Middle frontal gyrus (tissue), 1 donor: ENCODE data around the gene BAG3.
"Not testable (repeated sequence)": the region's sequence is repeated elsewhere in the genome, so short reads cannot be mapped to it uniquely, and the experiment has no call there.

ENCODE experiments used
- DNase-seq: peaks from one replicate; pipeline ENCODE4 v3.0.0-alpha.2; 2015; ENCODE audit warnings: low spot score; ENCODE audit errors: extremely low spot score

BAG3 gene

DNA sequence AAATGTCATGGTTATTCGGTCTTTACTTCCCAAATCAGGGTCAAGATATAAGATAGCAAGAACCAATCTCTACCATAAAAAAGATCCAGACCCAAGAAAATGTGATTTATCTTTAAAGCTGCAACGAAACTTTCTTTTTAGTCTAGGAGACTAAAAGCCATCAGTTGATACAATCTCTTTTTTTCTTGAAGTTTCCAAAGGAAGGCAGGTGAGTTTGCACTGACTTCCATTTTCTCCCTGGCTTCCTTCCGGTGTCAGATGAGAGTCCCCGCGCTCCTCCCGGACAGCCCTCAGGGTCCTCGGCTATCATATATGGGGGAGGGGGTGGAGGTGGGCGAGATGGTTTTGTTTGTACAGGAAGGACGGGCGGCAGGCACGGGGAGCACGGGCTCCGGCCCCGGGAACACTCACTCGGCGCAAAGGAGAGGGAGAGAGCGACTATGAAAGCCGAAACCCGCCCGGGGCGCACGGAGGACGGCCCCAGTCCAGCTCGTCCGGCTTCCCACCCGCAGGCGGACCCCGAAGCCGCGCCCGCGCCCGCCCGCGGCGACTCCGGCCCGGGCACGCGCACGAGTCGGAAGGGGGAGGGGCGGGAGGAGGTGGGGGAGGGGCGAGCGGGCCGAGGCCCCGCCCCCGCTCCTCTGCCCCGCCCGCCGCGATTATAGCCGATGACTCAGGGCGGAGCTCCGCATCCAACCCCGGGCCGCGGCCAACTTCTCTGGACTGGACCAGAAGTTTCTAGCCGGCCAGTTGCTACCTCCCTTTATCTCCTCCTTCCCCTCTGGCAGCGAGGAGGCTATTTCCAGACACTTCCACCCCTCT lies at the start of gene BAG3:
Gene BAG3, plus strand, starts transcription at position 689 of the 822 bp plus-strand sequence. CDS start 296 bp downstream, outside the sequence.
- peak; percentile 61 for DNase-seq

GRCh38 chr10:119602241-119603095 lies 48.7 kb upstream of the BAG3 start:
- DNase-seq, result no peak

GRCh38 chr10:119604468-119604867 lies 46.7 kb upstream of the BAG3 start:
- DNase-seq, result no peak

- no peak for DNase-seq
These were observed 42.6 kb upstream of the BAG3 start for GRCh38 chr10:119608316-119609155.

DNA sequence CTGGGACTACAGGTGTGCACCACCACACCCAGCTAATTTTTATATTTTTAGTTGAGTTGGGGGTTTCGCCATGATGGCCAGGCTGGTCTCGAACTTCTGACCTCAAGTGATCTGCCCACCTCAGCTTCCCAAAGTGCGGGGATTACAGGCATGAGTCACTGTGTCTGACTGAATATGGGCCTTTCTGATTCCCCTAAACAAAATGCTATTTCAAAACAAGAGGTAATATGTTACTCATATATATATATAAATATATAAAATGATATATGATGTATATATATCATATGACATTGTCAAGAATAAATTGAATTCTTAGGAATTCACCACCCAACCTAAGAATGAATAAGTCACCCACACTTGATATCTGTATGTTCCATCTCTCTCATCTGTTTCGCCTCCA lies 41.7 kb upstream of the BAG3 start:
- no peak for DNase-seq

- DNase-seq, result no peak
These were observed 39.7 kb upstream of the BAG3 start for GRCh38 chr10:119611433-119611832.

GRCh38 chr10:119613741-119614140 lies 37.4 kb upstream of the BAG3 start:
- DNase-seq, result no peak

DNA sequence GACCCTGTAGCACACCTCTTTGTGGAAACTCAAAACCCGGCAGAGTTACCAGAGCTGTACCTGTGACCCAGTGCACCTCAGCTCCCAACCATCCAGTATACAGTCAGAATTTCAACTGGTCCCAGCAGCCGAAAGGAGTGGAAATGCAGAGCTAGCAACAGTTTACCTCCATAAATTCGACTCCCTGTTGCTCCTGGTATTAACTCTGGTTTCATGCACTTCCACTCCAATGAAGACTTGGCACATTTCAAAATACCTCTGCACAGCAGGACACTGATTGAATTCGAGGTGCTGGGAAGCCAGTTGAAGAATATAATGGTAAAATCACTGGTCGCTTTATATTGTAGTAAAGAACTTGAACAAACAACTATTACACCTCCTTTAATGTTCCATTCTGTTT lies 36.5 kb upstream of the BAG3 start:
- no peak for DNase-seq

- DNase-seq, result no peak
These were observed 34.2 kb upstream of the BAG3 start for GRCh38 chr10:119616882-119617570.

DNA sequence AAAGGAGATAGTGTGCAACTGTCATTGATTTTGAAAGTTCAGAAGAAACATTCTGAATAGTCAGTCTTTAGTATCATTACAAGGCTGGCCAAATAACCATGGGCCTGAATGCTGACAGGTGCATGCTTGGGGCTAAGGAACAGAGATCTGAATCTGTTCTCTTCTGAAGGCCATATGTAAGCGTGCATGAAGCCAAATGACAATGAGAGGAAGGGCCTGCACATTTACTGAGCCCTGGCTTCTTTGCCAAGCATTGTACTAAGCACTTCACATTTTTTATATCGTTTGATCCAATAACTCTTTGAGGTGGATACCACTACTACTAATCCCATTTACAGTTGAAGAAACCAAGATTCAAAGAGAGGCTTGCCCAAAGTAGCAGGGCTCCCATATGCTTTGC lies 32.0 kb upstream of the BAG3 start:
- no peak for DNase-seq

GRCh38 chr10:119619811-119620210 lies 31.4 kb upstream of the BAG3 start:
- DNase-seq, result not testable (repeated sequence)

GRCh38 chr10:119620241-119621077 lies 30.7 kb upstream of the BAG3 start:
- DNase-seq, result no peak

- DNase-seq, result no peak
These were observed 30.1 kb upstream of the BAG3 start for GRCh38 chr10:119621078-119621384.

- no peak for DNase-seq
These were observed 25.5 kb upstream of the BAG3 start for GRCh38 chr10:119625570-119626280.

DNA sequence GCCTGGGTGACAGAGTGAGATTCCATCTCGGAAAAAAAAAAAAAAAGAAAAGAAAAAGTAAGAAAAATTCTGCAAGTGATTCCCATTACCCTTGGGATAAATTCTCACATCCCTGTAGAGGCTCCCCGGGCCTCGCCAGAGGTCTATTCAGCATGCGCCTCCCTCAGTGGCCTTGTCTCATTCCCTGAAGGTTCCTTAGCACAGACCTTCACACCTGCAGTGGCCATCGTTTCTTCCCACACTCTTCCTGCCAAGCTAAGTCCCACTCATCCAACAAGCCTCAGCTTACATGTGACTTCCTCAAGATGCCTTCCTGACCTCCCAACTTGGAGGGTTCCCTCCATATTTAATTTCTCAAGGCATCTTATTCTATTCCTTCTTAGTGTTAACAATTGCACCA lies 20.9 kb upstream of the BAG3 start:
- DNase-seq, result no peak

- DNase-seq, result no peak
These were observed 17.5 kb upstream of the BAG3 start for GRCh38 chr10:119633538-119634218.

DNA sequence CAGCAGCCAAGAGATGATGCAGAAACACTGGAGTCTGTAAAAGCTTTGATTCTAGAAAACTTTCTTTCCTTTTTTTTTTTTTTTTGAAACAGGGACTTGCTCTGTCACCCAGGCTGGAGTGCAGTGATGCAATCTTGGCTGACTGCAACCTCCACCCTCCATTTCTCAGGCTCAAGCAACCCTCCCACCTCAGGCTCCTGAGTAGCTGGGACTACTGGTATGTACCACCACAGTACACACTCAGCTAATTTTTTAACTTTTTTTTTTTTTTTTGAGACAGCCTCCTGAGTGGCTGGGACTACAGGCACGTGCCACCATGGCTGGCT lies 17.0 kb upstream of the BAG3 start:
- DNase-seq, result no peak

- no peak for DNase-seq
These were observed 13.5 kb upstream of the BAG3 start for GRCh38 chr10:119637631-119638030.

DNA sequence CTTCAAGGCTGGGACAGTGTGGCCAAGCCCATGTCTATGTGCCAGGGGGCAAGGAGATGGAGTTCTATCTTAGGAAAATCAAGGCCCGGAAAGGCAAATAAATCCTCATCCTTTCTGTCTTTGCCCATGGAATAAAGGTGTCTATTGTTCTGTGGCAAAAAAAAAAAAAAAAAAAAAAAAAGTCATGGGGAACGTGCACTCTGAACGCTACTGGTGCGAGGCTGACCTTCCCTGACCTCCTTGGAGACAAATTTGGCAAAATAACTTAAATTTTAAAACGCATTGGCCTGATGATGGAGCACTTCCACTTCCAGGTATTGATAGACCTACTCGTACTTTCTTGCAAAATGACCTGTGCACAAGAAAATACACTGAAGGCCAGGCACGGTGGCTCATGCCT lies 12.2 kb upstream of the BAG3 start:
- no peak for DNase-seq
